Activated CD4-positive, alpha-beta T cell treated with anti-CD3 and anti-CD28 coated beads, Interleukin-2, amount 10 ng/mL, durations not matched to agents 7 days and 5 days (primary cell): ENCODE measurements around the gene SLCO4A1. TPM values are rescaled to one million over a fixed set of nuclear protein-coding genes. Genes with fewer than 3 reads are reported as not detected.
"Not testable (repeated sequence)": the region's sequence is repeated elsewhere in the genome, so short reads cannot be mapped to it uniquely, and the experiment has no call there.

Experiments used
- CTCF ChIA-PET: fragments of 350-600 bp; sonication (Branson Sonifier 250); formaldehyde crosslinking; loops from one replicate; lab custom pipeline; 2021; ENCODE audit warnings: antibody characterized with exemption; lab: Charles Lee
- POLR2A ChIA-PET: fragments of 350-600 bp; sonication (Branson Sonifier 250); formaldehyde crosslinking; loops from one replicate; lab custom pipeline; 2021; ENCODE audit warnings: antibody characterized with exemption; lab: Charles Lee
- DNase-seq: peaks from one replicate; pipeline ENCODE4 v3.0.0-alpha.2; 2020
- H3K27ac Mint-ChIP-seq: one replicate; pipeline ENCODE4 v1.8.0; 2021; ENCODE audit warnings: mild to moderate bottlenecking, moderate library complexity, mixed read lengths
- H3K27me3 Mint-ChIP-seq: one replicate; pipeline ENCODE4 v1.8.0; 2021; ENCODE audit warnings: mixed read lengths
- H3K36me3 Mint-ChIP-seq: one replicate; pipeline ENCODE4 v1.8.0; 2021; ENCODE audit warnings: low read depth, mixed read lengths
- H3K4me1 Mint-ChIP-seq: one replicate; pipeline ENCODE4 v1.8.0; 2021; ENCODE audit warnings: mixed read lengths
- H3K4me3 Mint-ChIP-seq: one replicate; pipeline ENCODE4 v1.8.0; 2021; ENCODE audit warnings: mild to moderate bottlenecking, moderate library complexity, mixed read lengths
- H3K9me3 Mint-ChIP-seq: one replicate; pipeline ENCODE4 v1.8.0; 2021; ENCODE audit warnings: mixed read lengths
- total RNA-seq, 2 experiments: library from RNA; stranded (reverse); gene quantifications; one replicate each; pipeline ENCODE4 v1.2.3, GENCODE V29; 2021

The SLCO4A1 gene
- total RNA-seq, 2 experiments from 2014 or later: 54.2 to 55.2 TPM

DNA sequence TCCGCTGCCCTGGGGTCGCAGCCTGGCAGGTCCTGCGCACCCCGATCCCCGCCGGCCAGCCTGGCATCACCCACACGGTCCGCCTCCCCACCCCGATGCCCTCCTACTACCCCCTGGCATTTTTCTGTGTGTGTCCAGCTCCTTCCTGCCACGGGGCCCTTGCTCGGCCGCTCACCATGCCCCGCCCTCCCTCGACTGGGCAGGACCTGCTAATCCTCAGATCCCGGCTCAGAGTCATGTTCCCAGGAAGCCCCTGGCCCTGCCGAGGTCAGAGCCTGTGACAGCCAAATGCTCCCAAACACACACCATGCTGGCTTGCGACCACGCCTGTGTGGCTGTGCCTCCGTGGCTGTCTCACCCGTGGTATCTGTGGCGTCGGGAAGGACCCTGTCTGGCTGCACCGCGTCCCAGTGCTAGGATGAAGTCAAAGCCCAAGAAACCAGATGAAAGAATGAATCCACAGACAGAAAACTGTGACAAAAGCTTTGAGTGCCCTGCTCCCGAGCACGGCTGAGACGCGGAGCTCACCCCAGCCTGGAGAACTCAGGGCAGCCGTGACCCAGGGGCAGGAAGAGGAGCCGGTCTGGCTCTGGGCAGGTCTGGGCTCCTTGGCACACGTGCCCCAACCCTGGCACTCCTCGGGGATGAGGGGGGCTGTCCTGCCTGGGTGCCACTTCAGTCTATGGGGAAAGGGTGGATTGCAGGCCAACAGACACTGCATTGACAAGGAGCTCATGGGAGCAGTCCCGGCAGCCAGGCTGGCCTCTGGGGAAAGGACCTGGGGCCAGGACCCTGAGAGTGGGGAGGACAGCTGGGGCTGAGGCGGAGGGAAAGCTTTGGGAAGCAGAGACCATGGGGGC is 20.8 kb upstream of the SLCO4A1 start:
- Mint-ChIP-seq H3K27ac (peak overlapping the region; percentile 60), H3K27me3 (no peaks in the 10 kb centered on the region), H3K4me3 (no peak overlapping the region), H3K4me1 (peaks cover 60% of the 10 kb centered on the region), H3K36me3 (no peaks in the 10 kb centered on the region), H3K9me3 (no peaks in the 10 kb centered on the region)
- POLR2A ChIA-PET: no interaction called here
- CTCF ChIA-PET: interaction anchor here (4.0 kb wide), 1 partner anchor 16 kb away, joined by 13 read pairs; no protein-coding TSS in a partner anchor
- no peak for DNase-seq

DNA sequence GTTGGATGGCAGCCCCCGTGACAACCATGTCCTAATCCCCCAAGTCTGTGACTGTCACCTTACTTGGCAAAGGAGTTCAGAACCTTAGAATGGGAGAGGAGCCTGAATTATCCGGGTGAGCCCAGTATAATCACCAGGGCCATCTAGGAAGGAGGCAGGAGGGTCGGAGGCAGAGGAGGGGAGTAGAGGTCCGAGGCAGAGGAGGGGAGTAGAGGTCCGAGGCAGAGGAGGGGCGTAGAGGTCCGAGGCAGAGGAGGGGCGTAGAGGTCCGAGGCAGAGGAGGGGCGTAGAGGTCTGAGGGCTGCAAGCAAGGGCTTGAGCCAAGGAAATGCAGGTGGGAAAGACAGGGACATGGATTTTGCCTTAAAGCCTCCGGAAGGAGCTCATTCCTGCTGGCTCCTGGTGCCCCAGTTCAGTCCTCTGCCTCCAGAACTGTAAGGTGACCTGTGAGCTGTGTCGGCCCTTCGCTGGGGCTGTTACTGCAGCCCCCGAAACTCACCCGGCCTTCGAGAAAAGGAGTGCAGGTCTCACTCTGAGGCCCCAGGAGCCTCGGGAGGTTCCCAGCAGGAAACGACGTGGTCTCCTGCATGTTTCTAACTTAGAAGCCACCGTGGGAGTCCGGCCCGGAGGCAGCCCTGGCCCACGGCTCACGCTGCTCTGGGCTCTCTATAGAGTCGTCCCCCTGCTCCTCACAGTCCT is 20.0 kb upstream of the SLCO4A1 start:
- Mint-ChIP-seq H3K4me3 (no peak overlapping the region), H3K4me1 (peaks cover 52% of the 10 kb centered on the region), H3K27me3 (no peaks in the 10 kb centered on the region), H3K36me3 (no peaks in the 10 kb centered on the region), H3K27ac (peak overlapping the region; percentile 95), H3K9me3 (no peaks in the 10 kb centered on the region)
- ChIA-PET POLR2A (no interaction called here), CTCF (interaction anchor here (0.6 to 4.0 kb wide), 2 partner anchors 15 to 1244 kb away, joined by 4 to 13 read pairs; no protein-coding TSS in a partner anchor)
- no peak for DNase-seq

DNA sequence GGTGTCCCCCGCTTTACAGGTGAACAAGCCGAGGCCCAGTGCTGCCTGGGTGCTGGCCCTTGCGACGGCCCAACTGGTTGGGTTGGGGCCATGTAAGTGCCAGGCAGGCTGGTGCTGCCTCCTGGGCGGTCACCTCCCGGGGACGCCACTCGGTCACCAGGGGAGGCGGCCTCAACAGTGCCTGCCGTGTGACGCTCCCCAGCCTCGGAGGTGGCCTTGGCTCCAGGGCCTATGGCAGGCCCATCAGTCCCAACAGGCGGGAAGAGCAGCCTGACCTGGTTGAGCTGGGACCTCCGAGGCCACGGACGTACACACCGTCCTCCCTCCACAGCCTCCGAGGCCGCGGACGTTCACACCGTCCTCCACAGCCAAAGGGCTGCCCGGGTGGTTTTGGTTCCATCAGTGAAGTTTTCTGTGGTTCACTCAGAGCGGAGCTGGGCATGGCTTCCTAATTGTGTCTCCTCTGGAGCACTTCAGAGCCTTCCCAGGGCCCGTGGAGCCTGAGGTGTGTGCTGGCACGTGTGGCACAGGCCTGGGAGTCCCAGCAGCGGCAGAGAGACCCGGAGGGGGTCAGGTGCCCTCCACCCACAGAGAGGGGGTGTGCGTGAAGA is 19.3 kb upstream of the SLCO4A1 start:
- DNase-seq: no peak
- H3K27me3 Mint-ChIP-seq: no peaks in the 10 kb centered on the region
- no peaks in the 10 kb centered on the region for H3K36me3 Mint-ChIP-seq
- ChIA-PET POLR2A (interaction anchor here (1.0 to 1.4 kb wide), 3 partner anchors 20 to 171 kb away, joined by 5 read pairs; partner anchors contain the start of gene SLCO4A1), CTCF (interaction anchor here (0.6 to 4.0 kb wide), 7 partner anchors 11 to 1243 kb away, joined by 3 to 13 read pairs (median 3); no protein-coding TSS in a partner anchor)
- no peaks in the 10 kb centered on the region for H3K9me3 Mint-ChIP-seq
- peak overlapping the region; percentile 95 for H3K27ac Mint-ChIP-seq
- H3K4me1 Mint-ChIP-seq: peaks cover 45% of the 10 kb centered on the region
- peak overlapping the region; percentile 67 for H3K4me3 Mint-ChIP-seq

DNA sequence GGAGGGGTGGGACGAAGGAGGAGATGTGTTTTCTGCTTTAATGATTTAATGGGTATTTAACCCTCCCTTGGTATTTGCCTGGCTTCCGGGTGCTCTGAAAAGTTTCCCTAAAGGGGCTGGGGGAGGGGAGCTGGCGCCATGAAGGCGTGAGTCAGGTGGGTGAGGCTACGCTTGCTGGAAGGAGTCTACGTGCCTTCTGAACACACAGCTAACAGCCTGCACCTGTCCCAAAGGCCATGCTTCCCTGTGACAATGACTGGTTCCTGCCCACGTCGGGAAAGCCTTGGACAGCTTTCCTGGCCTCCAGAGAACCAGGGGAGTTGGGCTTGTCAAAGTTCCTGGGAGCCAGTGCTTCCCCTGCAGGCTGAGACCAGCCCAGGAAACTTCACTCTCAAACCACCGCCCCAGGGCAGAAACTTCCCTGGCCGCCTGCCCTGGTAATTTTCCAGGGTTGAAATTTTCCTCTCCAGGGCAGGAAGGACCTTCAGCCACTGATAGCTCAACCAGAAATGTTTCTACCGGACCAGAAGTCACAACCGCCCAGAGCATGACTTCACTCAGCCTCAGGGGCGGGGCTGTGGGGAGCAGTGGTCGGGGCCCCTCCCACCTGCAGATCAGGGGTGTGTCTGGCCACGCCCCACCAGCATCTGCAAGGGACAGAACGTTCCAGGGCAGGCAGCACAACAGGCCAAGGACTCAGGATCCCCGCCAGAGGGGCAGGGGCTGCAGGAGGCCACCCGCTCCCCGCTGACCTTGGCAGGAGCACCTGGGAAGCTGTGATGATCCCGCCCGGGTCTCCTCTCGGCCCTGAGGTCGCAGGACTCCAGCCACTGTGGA is 18.6 kb upstream of the SLCO4A1 start:
- Mint-ChIP-seq H3K9me3 (no peaks in the 10 kb centered on the region), H3K27ac (peak overlapping the region; percentile 95), H3K4me1 (peaks cover 38% of the 10 kb centered on the region), H3K27me3 (no peaks in the 10 kb centered on the region), H3K4me3 (peak overlapping the region; percentile 67), H3K36me3 (no peaks in the 10 kb centered on the region)
- ChIA-PET CTCF (interaction anchor here (0.6 to 4.0 kb wide), 9 partner anchors 10 to 191 kb away, joined by 3 to 13 read pairs (median 3); no protein-coding TSS in a partner anchor), POLR2A (interaction anchor here (1.0 to 1.4 kb wide), 3 partner anchors 19 to 170 kb away, joined by 5 read pairs; partner anchors contain the start of gene SLCO4A1)
- DNase-seq: peak; percentile 92

DNA sequence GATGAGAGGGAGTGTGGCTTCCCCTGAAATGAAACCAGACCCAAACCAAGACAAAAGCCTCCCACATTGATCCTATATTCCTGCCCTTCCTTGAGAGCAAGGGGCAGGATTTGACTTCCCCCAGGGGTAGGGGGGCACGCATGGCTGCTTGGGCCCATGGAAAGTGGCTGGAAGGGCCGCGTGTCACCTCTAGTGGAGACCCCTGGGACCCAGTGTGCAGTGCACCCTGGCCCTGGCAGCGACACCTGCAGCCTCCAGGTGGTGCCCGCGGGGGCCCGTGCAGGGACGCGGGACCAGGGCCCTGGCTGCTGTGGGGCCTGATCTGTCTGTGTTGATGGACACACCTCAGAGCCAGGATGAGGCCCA is 18.0 kb upstream of the SLCO4A1 start:
- H3K9me3 Mint-ChIP-seq: no peaks in the 10 kb centered on the region
- H3K4me1 Mint-ChIP-seq: peaks cover 32% of the 10 kb centered on the region
- no peaks in the 10 kb centered on the region for H3K27me3 Mint-ChIP-seq
- DNase-seq: peak; percentile 21
- H3K27ac Mint-ChIP-seq: peak overlapping the region; percentile 95
- POLR2A ChIA-PET: interaction anchor here (1.2 to 1.4 kb wide), 2 partner anchors 27 to 170 kb away, joined by 5 read pairs; no protein-coding TSS in a partner anchor
- no peak overlapping the region for H3K4me3 Mint-ChIP-seq
- CTCF ChIA-PET: interaction anchor here (1.0 to 4.0 kb wide), 7 partner anchors 7 to 27 kb away, joined by 3 to 13 read pairs (median 4); no protein-coding TSS in a partner anchor
- no peaks in the 10 kb centered on the region for H3K36me3 Mint-ChIP-seq

DNA sequence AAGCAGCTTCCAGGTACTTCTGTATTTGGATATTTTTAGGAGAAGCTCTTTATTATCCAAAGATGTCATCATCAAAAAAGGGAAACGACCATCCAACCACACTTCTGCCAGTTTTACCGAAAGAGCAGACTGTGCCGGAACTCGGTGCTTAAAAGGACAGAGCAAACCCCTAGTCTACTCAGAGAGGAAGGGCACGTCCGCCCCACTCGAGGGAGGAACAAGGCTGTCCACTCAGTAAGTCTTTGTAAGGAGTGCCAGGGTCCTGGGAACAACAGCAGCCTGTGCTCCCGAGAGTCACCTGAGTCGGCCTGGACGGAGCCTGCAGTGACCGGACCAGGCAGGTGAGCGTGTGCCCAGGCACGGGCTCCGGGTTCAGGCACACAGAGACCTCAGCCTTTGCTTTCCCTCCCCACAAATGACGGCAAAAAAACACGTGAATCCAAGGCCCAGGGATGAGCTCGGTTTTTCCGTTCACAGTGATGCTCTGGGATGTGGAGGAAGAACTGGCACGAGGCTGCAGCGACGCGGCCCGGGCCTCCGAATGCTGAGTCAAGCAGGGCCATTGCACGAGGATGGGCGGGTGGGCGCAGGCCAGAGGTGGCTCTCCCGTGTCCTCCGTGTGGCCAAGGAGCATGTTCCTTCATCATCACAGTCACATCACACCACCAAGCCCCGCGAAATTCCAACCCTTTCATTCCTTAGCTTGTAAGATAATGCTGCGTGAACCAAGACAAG is 17.4 kb upstream of the SLCO4A1 start:
- no peak for DNase-seq
- POLR2A ChIA-PET: no interaction called here
- Mint-ChIP-seq H3K36me3 (no peaks in the 10 kb centered on the region), H3K4me1 (peaks cover 31% of the 10 kb centered on the region), H3K4me3 (no peak overlapping the region), H3K9me3 (no peaks in the 10 kb centered on the region), H3K27ac (peak overlapping the region; percentile 60), H3K27me3 (no peaks in the 10 kb centered on the region)
- CTCF ChIA-PET: interaction anchor here (1.6 to 4.0 kb wide), 5 partner anchors 8 to 27 kb away, joined by 3 to 13 read pairs (median 4); no protein-coding TSS in a partner anchor

DNA sequence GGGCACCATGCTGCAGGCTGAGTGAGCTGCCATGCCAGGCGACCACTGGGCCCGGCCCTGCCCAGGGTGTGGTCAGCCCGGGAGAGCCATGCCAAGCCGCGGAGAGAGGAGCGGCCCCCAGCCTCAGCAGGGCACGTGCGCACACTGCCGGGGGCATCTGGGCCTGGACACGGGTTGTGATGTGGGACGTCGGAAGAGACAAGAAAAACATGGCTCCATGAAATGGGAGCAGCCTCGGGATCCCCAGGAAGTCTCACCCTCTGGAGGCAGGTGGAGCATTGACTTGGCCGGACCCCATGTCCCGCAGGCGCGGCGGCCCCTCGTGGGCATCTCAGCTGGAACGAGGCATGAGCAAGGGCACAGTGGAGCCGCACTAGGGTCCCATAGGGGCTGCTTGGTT is 16.8 kb upstream of the SLCO4A1 start:
- H3K27me3 Mint-ChIP-seq: no peaks in the 10 kb centered on the region
- POLR2A ChIA-PET: no interaction called here

GRCh38 chr20:62625921-62626547 is 16.3 kb upstream of the SLCO4A1 start:
- Mint-ChIP-seq H3K27me3 (no peaks in the 10 kb centered on the region), H3K4me1 (peaks cover 31% of the 10 kb centered on the region), H3K36me3 (no peaks in the 10 kb centered on the region), H3K4me3 (no peak overlapping the region), H3K9me3 (no peaks in the 10 kb centered on the region), H3K27ac (no peak overlapping the region)
- no peak for DNase-seq
- ChIA-PET POLR2A (no interaction called here), CTCF (interaction anchor here (1.2 to 1.8 kb wide), 3 partner anchors 9 to 22 kb away, joined by 3 to 5 read pairs (median 4); no protein-coding TSS in a partner anchor)

More for the DNA sequence above, 16.8 kb upstream of the SLCO4A1 start:
- Mint-ChIP-seq H3K4me1 (peaks cover 31% of the 10 kb centered on the region), H3K27ac (no peak overlapping the region), H3K36me3 (no peaks in the 10 kb centered on the region), H3K4me3 (no peak overlapping the region), H3K9me3 (no peaks in the 10 kb centered on the region)
- DNase-seq: no peak
- CTCF ChIA-PET: interaction anchor here (1.6 to 1.9 kb wide), 5 partner anchors 9 to 26 kb away, joined by 3 to 6 read pairs (median 4); no protein-coding TSS in a partner anchor

GRCh38 chr20:62627425-62627824 is 14.9 kb upstream of the SLCO4A1 start:
- H3K36me3 Mint-ChIP-seq, H3K9me3 Mint-ChIP-seq, H3K4me3 Mint-ChIP-seq, H3K27me3 Mint-ChIP-seq, H3K27ac Mint-ChIP-seq, POLR2A ChIA-PET, DNase-seq, CTCF ChIA-PET: not testable (repeated sequence)
- H3K4me1 Mint-ChIP-seq: peaks cover 25% of the 10 kb centered on the region

- Mint-ChIP-seq H3K36me3 (no peaks in the 10 kb centered on the region), H3K27ac (no peak overlapping the region), H3K27me3 (peaks cover 8% of the 10 kb centered on the region), H3K4me1 (peaks cover 24% of the 10 kb centered on the region), H3K4me3 (no peak overlapping the region), H3K9me3 (no peaks in the 10 kb centered on the region)
- no peak for DNase-seq
- CTCF ChIA-PET: interaction anchor here (0.6 to 1.4 kb wide), 3 partner anchors 9 to 552 kb away, joined by 3 read pairs; no protein-coding TSS in a partner anchor
- POLR2A ChIA-PET: no interaction called here
Measured at GRCh38 chr20:62627901-62628612, 14.2 kb upstream of the SLCO4A1 start.
